K562 (cell line): ENCODE results near the gene ERO1B. TPM values are rescaled to one million over a fixed set of nuclear protein-coding genes. Genes with fewer than 3 reads are reported as not detected.

Experiments
- ARNT ChIP-seq, 2 experiments: fragments of 450-650 bp; IDR thresholded peaks; 2 replicates each; pipeline ENCODE4 v1.6.1; 2016; ENCODE audit warnings: mild to moderate bottlenecking in 1 of 2
- CBFA2T3 ChIP-seq: fragments of 450-650 bp; IDR thresholded peaks from 2 replicates; pipeline ENCODE4 v1.6.1; 2017
- CREBBP ChIP-seq: IDR thresholded peaks from one replicate; pipeline ENCODE4 v1.6.1; 2012; ENCODE audit warnings: low read depth, mild to moderate bottlenecking, control low read depth, inconsistent platforms, low read length
- EGR1 ChIP-seq: fragments of 450-650 bp; conservative IDR thresholded peaks from 2 replicates; pipeline ENCODE4 v1.6.1; 2017; ENCODE audit warnings: mild to moderate bottlenecking
- ESRRA ChIP-seq: fragments of 450-650 bp; IDR thresholded peaks from 2 replicates; pipeline ENCODE4 v1.6.1; 2014; ENCODE audit warnings: low read depth, mild to moderate bottlenecking, moderate library complexity, borderline replicate concordance
- FOXM1 ChIP-seq, 2 experiments: fragments of 450-650 bp in 1 of 2; sonication (generic) in 1 of 2; formaldehyde crosslinking in 1 of 2; IDR thresholded peaks; 2 replicates each; pipeline versions ENCODE4 v1.6.1 to v1.9.0; 2017 to 2022; ENCODE audit warnings: low read depth in 2 of 2, mild to moderate bottlenecking in 2 of 2, missing genetic modification reagents in 1 of 2, moderate library complexity in 1 of 2
- HEY1 ChIP-seq: fragments of 250-450 bp; sonication (Bioruptor Pico); IDR thresholded peaks from 2 replicates; pipeline ENCODE4 v1.5.0; 2020; ENCODE audit warnings: mild to moderate bottlenecking, moderate library complexity, borderline replicate concordance
- HIVEP1 ChIP-seq: fragments of 250-450 bp; sonication (Bioruptor Pico); IDR thresholded peaks from 2 replicates; pipeline ENCODE4 v1.4.0; 2020; ENCODE audit warnings: mild to moderate bottlenecking
- NBN ChIP-seq: fragments of 450-650 bp; IDR thresholded peaks from 2 replicates; pipeline ENCODE4 v1.6.1; 2016; ENCODE audit warnings: low read depth, mild to moderate bottlenecking
- PHF21A ChIP-seq: fragments of 450-650 bp; IDR thresholded peaks from 2 replicates; pipeline ENCODE4 v1.6.1; 2017; ENCODE audit warnings: low read depth, borderline replicate concordance
- RFX1 ChIP-seq: fragments of 450-650 bp; IDR thresholded peaks from 2 replicates; pipeline ENCODE4 v1.6.1; 2016; ENCODE audit warnings: mild to moderate bottlenecking, moderate library complexity
- TCF7L2 ChIP-seq: fragments of 150-350 bp; IDR thresholded peaks from 2 replicates; pipeline ENCODE4 v1.6.1; 2016; ENCODE audit warnings: low read depth, mild to moderate bottlenecking, low read length, moderate library complexity
- ZNF23 ChIP-seq: fragments of 250-450 bp; sonication (Bioruptor Pico); IDR thresholded peaks from 2 replicates; pipeline ENCODE4 v1.4.0; 2020; ENCODE audit warnings: mild to moderate bottlenecking
- polyA plus RNA-seq, 8 experiments: library from polyadenylated mRNA; depleted of rRNA in 4 of 8; stranded (reverse) in 5 of 8; unstranded in 3 of 8; fragments of >200 nt; fragmentation: Nextera tagmentation in 2 of 8; fragmentation: Illumina TruSeq in 1 of 8; extraction: Ambion mirVana in 2 of 8; extraction: Trizol in 1 of 8; gene quantifications; 2 replicates each; pipeline versions ENCODE4 v1.2.1 to v1.2.3, GENCODE V29; 2011 to 2014; ENCODE audit warnings: inconsistent platforms in 1 of 8, missing spikeins in 1 of 8
- total RNA-seq, 7 experiments: library from RNA; depleted of rRNA in 6 of 7; stranded (reverse); fragments of >200 nt in 6 of 7; fragmentation: Illumina TruSeq in 2 of 7; extraction: Trizol in 2 of 7; gene quantifications; 2 replicates each; pipeline versions ENCODE4 v1.2.1 to v1.2.3, GENCODE V29; 2011 to 2021; ENCODE audit warnings: low replicate concordance in 1 of 7
- TF ChIP-seq, protein P1 (sequence below): fragments of 250-450 bp; sonication (Bioruptor Pico); IDR thresholded peaks from 2 replicates; pipeline ENCODE4 v1.4.0; 2020; ENCODE audit warnings: mild to moderate bottlenecking, moderate library complexity, borderline replicate concordance
- TF ChIP-seq, protein P2 (sequence below): fragments of 200-800 bp; sonication (Bioruptor generic); IDR thresholded peaks from 2 replicates; pipeline ENCODE4 v1.6.1; 2017; ENCODE audit warnings: missing genetic modification characterization, missing compliant biosample characterization
- TF ChIP-seq, protein P3 (sequence below): fragments of 450-650 bp; IDR thresholded peaks from 2 replicates; pipeline ENCODE4 v1.6.1; 2016
- TF ChIP-seq, protein P4 (sequence below): fragments of 250-450 bp; sonication (Bioruptor Pico); IDR thresholded peaks from 2 replicates; pipeline ENCODE4 v1.5.0; 2020; ENCODE audit warnings: mild to moderate bottlenecking, borderline replicate concordance
- TF ChIP-seq, protein P5 (sequence below): fragments of 450-650 bp; IDR thresholded peaks from 2 replicates; pipeline ENCODE4 v1.6.1; 2017; ENCODE audit warnings: antibody characterized with exemption, mild to moderate bottlenecking

ERO1B gene
- total and polyA plus RNA-seq, 9 of the 15 experiments (the other 6 are each of a cell fraction or from before 2014, with no cell fraction given): 0.59 to 6.4 (median 4.2) TPM

DNA sequence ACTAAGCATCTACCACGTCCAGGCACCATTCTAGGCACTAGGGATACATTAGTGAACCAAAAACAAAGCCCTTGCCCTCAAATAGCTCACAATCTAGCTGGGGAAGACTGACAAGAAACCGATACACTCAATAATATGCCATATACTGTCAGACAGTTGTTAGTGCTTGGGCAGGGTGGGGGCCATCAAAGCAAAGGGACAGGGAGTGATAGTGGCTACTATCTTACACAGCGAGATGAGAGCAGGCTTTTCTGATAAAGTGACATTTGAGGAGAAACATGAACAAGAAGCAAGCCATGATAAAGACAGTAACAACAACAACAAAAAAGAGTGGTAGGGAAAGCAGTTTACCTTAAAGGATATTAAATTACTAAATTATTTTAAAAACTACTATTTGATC is 41.1 kb downstream of the ERO1B start (continued):
- TF ChIP-seq, protein P1, sequence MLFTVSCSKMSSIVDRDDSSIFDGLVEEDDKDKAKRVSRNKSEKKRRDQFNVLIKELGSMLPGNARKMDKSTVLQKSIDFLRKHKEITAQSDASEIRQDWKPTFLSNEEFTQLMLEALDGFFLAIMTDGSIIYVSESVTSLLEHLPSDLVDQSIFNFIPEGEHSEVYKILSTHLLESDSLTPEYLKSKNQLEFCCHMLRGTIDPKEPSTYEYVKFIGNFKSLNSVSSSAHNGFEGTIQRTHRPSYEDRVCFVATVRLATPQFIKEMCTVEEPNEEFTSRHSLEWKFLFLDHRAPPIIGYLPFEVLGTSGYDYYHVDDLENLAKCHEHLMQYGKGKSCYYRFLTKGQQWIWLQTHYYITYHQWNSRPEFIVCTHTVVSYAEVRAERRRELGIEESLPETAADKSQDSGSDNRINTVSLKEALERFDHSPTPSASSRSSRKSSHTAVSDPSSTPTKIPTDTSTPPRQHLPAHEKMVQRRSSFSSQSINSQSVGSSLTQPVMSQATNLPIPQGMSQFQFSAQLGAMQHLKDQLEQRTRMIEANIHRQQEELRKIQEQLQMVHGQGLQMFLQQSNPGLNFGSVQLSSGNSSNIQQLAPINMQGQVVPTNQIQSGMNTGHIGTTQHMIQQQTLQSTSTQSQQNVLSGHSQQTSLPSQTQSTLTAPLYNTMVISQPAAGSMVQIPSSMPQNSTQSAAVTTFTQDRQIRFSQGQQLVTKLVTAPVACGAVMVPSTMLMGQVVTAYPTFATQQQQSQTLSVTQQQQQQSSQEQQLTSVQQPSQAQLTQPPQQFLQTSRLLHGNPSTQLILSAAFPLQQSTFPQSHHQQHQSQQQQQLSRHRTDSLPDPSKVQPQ: no peak
- no peak for TF ChIP-seq HEY1 (CRISPR knock-in tag)
- no peak for TF ChIP-seq FOXM1 (IDR thresholded peaks at IDR 0.05; ENCODE audit: low read depth)
- TF ChIP-seq FOXM1 (CRISPR knock-in tag; IDR thresholded peaks at IDR 0.05; ENCODE audit: low read depth): no peak
- TF ChIP-seq, protein P2, sequence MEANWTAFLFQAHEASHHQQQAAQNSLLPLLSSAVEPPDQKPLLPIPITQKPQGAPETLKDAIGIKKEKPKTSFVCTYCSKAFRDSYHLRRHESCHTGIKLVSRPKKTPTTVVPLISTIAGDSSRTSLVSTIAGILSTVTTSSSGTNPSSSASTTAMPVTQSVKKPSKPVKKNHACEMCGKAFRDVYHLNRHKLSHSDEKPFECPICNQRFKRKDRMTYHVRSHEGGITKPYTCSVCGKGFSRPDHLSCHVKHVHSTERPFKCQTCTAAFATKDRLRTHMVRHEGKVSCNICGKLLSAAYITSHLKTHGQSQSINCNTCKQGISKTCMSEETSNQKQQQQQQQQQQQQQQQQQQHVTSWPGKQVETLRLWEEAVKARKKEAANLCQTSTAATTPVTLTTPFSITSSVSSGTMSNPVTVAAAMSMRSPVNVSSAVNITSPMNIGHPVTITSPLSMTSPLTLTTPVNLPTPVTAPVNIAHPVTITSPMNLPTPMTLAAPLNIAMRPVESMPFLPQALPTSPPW: peak; percentile 36; the same call in 1 of the 2 replicates
- TF ChIP-seq ZNF23 (CRISPR knock-in tag): no peak
- no peak for TF ChIP-seq EGR1
- no peak for TF ChIP-seq ESRRA
- no peak for TF ChIP-seq PHF21A
- TF ChIP-seq CBFA2T3: peak; percentile 62
- no peak for TF ChIP-seq TCF7L2
- TF ChIP-seq RFX1: no peak
- TF ChIP-seq, protein P3, sequence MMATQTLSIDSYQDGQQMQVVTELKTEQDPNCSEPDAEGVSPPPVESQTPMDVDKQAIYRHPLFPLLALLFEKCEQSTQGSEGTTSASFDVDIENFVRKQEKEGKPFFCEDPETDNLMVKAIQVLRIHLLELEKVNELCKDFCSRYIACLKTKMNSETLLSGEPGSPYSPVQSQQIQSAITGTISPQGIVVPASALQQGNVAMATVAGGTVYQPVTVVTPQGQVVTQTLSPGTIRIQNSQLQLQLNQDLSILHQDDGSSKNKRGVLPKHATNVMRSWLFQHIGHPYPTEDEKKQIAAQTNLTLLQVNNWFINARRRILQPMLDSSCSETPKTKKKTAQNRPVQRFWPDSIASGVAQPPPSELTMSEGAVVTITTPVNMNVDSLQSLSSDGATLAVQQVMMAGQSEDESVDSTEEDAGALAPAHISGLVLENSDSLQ: no peak; the same call in 1 of the 2 replicates
- TF ChIP-seq ARNT (IDR thresholded peaks at IDR 0.05): no peak
- TF ChIP-seq HIVEP1 (CRISPR knock-in tag): no peak
- no peak for TF ChIP-seq NBN
- TF ChIP-seq, protein P4, sequence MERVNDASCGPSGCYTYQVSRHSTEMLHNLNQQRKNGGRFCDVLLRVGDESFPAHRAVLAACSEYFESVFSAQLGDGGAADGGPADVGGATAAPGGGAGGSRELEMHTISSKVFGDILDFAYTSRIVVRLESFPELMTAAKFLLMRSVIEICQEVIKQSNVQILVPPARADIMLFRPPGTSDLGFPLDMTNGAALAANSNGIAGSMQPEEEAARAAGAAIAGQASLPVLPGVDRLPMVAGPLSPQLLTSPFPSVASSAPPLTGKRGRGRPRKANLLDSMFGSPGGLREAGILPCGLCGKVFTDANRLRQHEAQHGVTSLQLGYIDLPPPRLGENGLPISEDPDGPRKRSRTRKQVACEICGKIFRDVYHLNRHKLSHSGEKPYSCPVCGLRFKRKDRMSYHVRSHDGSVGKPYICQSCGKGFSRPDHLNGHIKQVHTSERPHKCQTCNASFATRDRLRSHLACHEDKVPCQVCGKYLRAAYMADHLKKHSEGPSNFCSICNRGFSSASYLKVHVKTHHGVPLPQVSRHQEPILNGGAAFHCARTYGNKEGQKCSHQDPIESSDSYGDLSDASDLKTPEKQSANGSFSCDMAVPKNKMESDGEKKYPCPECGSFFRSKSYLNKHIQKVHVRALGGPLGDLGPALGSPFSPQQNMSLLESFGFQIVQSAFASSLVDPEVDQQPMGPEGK (CRISPR knock-in tag): no peak
- TF ChIP-seq, protein P5, sequence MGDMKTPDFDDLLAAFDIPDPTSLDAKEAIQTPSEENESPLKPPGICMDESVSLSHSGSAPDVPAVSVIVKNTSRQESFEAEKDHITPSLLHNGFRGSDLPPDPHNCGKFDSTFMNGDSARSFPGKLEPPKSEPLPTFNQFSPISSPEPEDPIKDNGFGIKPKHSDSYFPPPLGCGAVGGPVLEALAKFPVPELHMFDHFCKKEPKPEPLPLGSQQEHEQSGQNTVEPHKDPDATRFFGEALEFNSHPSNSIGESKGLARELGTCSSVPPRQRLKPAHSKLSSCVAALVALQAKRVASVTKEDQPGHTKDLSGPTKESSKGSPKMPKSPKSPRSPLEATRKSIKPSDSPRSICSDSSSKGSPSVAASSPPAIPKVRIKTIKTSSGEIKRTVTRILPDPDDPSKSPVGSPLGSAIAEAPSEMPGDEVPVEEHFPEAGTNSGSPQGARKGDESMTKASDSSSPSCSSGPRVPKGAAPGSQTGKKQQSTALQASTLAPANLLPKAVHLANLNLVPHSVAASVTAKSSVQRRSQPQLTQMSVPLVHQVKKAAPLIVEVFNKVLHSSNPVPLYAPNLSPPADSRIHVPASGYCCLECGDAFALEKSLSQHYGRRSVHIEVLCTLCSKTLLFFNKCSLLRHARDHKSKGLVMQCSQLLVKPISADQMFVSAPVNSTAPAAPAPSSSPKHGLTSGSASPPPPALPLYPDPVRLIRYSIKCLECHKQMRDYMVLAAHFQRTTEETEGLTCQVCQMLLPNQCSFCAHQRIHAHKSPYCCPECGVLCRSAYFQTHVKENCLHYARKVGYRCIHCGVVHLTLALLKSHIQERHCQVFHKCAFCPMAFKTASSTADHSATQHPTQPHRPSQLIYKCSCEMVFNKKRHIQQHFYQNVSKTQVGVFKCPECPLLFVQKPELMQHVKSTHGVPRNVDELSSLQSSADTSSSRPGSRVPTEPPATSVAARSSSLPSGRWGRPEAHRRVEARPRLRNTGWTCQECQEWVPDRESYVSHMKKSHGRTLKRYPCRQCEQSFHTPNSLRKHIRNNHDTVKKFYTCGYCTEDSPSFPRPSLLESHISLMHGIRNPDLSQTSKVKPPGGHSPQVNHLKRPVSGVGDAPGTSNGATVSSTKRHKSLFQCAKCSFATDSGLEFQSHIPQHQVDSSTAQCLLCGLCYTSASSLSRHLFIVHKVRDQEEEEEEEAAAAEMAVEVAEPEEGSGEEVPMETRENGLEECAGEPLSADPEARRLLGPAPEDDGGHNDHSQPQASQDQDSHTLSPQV: no peak
- no peak for TF ChIP-seq CREBBP
